Measurements from ENCODE around the gene SDR42E1.
"Not testable (repeated sequence)": the region's sequence is repeated elsewhere in the genome, so short reads cannot be mapped to it uniquely, and the experiment has no call there.

The SDR42E1 gene

GRCh38 chr16:82037251-82037650 lies 26.0 kb upstream of the SDR42E1 start:
- no peak for DNase-seq

GRCh38 chr16:82034981-82035612 lies 23.8 kb upstream of the SDR42E1 start, which contains the start of gene HSD17B2:
HSD17B2 (plus strand) TSS chr16:82035253; CDS start chr16:82035425, 172 bp downstream.
- DNase-seq, result no peak

GRCh38 chr16:82033683-82034300 lies 22.5 kb upstream of the SDR42E1 start:
- DNase-seq, result no peak

- no peak for DNase-seq
Observed at GRCh38 chr16:82033006-82033405, 21.7 kb upstream of the SDR42E1 start.

GRCh38 chr16:82031116-82032084 lies 20.1 kb upstream of the SDR42E1 start:
- no peak for DNase-seq

- no peak for DNase-seq
Observed at GRCh38 chr16:82027629-82028064, 16.4 kb upstream of the SDR42E1 start.

- DNase-seq, result no peak
Observed at GRCh38 chr16:82024883-82025282, 13.6 kb upstream of the SDR42E1 start.

GRCh38 chr16:82024316-82024715 lies 13.0 kb upstream of the SDR42E1 start:
- no peak for DNase-seq

GRCh38 chr16:82023206-82023605 lies 11.9 kb upstream of the SDR42E1 start:
- DNase-seq, result no peak

GRCh38 chr16:82020051-82020450 lies 8.8 kb upstream of the SDR42E1 start:
- no peak for DNase-seq

- no peak for DNase-seq
Observed at GRCh38 chr16:82019535-82019934, 8.3 kb upstream of the SDR42E1 start.

- no peak for DNase-seq
Observed at GRCh38 chr16:82017911-82018568, 6.8 kb upstream of the SDR42E1 start.

GRCh38 chr16:82016964-82017363 lies 5.7 kb upstream of the SDR42E1 start:
- no peak for DNase-seq

- DNase-seq, result no peak
Observed at GRCh38 chr16:82016263-82016662, 5.0 kb upstream of the SDR42E1 start.

GRCh38 chr16:82013139-82013538 lies 1.9 kb upstream of the SDR42E1 start:
- DNase-seq, result no peak

- no peak for DNase-seq
Observed at GRCh38 chr16:82010649-82011048, 621 bp downstream of the SDR42E1 start.

- DNase-seq, result not testable (repeated sequence)
Observed at GRCh38 chr16:82009789-82010188, 1.5 kb downstream of the SDR42E1 start.

GRCh38 chr16:82008957-82009592 lies 2.2 kb downstream of the SDR42E1 start:
- no peak for DNase-seq

- no peak for DNase-seq
Observed at GRCh38 chr16:82007189-82007588, 4.1 kb downstream of the SDR42E1 start.

- DNase-seq, result no peak
Observed at GRCh38 chr16:82006036-82006435, 5.2 kb downstream of the SDR42E1 start.

- no peak for DNase-seq
Observed at GRCh38 chr16:82005027-82005830, 6.0 kb downstream of the SDR42E1 start.
